Gastrocnemius medialis (tissue), 4 donors: Measurements from ENCODE around the gene ZNF506.

Experiments
- POLR2A ChIP-seq, 2 donors: fragments of 450-650 bp; IDR thresholded peaks; one replicate each; pipeline ENCODE4 v1.6.1; 2017; ENCODE audit warnings: antibody characterized with exemption in 2 of 2, mild to moderate bottlenecking in 2 of 2, moderate library complexity in 2 of 2
- TF ChIP-seq, protein P1 (sequence below), 5 experiments: fragments of 450-650 bp in 3 of 5; fragments of 200-600 bp in 2 of 5; sonication (generic) in 2 of 5; IDR thresholded peaks in 4 of 5; conservative IDR thresholded peaks in 1 of 5; 1 replicate in 4 of 5; 2 replicates in 1 of 5; pipeline ENCODE4 v1.5.1; 2016 to 2019; ENCODE audit warnings: antibody characterized with exemption in 5 of 5, mild to moderate bottlenecking in 3 of 5, moderate library complexity in 3 of 5

DNA sequence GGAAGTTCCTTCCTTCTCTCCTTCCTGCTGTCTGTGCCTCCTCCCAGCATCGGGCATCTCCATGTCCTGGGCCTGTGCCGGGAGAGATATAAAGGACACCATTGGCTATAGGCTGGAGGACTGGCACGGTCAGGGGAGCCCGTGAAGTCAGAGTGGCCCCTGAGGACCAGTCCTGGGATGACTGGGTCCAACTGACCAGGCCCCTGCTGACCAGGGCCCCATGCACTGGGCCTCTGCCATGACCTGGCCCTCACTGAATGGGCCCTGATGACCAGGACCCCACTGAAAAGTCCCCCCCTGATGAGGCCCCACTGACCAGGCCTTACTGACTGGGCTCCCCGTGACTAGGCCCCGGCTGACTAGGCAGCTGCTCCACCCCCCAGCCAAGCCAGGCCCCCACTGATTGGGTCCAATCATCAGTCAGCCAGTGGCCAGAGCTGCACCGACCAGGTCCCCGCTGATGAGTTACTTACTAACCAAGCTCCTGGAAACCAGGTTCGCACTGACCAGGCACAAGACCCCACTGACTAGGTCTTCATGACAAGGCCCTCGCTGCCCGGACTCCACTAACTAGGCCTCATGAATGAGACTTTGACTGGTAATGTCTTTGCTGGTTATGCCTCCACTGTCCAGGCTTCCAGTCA is 68.7 kb downstream of the ZNF506 start:
- TF ChIP-seq, protein P1, sequence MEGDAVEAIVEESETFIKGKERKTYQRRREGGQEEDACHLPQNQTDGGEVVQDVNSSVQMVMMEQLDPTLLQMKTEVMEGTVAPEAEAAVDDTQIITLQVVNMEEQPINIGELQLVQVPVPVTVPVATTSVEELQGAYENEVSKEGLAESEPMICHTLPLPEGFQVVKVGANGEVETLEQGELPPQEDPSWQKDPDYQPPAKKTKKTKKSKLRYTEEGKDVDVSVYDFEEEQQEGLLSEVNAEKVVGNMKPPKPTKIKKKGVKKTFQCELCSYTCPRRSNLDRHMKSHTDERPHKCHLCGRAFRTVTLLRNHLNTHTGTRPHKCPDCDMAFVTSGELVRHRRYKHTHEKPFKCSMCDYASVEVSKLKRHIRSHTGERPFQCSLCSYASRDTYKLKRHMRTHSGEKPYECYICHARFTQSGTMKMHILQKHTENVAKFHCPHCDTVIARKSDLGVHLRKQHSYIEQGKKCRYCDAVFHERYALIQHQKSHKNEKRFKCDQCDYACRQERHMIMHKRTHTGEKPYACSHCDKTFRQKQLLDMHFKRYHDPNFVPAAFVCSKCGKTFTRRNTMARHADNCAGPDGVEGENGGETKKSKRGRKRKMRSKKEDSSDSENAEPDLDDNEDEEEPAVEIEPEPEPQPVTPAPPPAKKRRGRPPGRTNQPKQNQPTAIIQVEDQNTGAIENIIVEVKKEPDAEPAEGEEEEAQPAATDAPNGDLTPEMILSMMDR (IDR thresholded peaks at IDR 0.05 in 4 of 5, conservative IDR thresholded peaks at IDR 0.05 in 1 of 5), result no peak
- no peak for TF ChIP-seq POLR2A (IDR thresholded peaks at IDR 0.05)
